HG03558 (cell line): ENCODE measurements around the gene TTC28.
"Not testable (repeated sequence)": the region's sequence is repeated elsewhere in the genome, so short reads cannot be mapped to it uniquely, and the experiment has no call there.

Experiments
- ATAC-seq: cut with Tn5 transposase; IDR thresholded peaks from one replicate; pipeline ENCODE4 v1.9.1; 2021; ENCODE audit warnings: moderate number of reproducible peaks; ENCODE audit not compliant: unreplicated experiment; ENCODE audit errors: extremely low read depth

Gene TTC28

GRCh38 chr22:28679611-28680287, at the start of gene TTC28:
TTC28 (minus strand) TSS chr22:28679840; CDS start chr22:28679723, 117 bp downstream.
- ATAC-seq, result not testable (repeated sequence)

- ATAC-seq, result no peak
Measured at GRCh38 chr22:28728621-28729313, 49.1 kb upstream of the TTC28 start.

GRCh38 chr22:28728002-28728401, 48.4 kb upstream of the TTC28 start:
- no peak for ATAC-seq

- no peak for ATAC-seq
Measured at GRCh38 chr22:28718044-28718443, 38.4 kb upstream of the TTC28 start.

- no peak for ATAC-seq
Measured at GRCh38 chr22:28716686-28717085, 37.0 kb upstream of the TTC28 start.

GRCh38 chr22:28715611-28716010, 36.0 kb upstream of the TTC28 start:
- no peak for ATAC-seq

- ATAC-seq, result no peak
Measured at GRCh38 chr22:28714043-28714628, 34.5 kb upstream of the TTC28 start.

- no peak for ATAC-seq
Measured at GRCh38 chr22:28711820-28712777, 32.5 kb upstream of the TTC28 start.

GRCh38 chr22:28711341-28711740, 31.7 kb upstream of the TTC28 start:
- ATAC-seq, result no peak

- no peak for ATAC-seq
Measured at GRCh38 chr22:28710576-28711191, 31.0 kb upstream of the TTC28 start.

GRCh38 chr22:28710107-28710506, 30.5 kb upstream of the TTC28 start:
- no peak for ATAC-seq

GRCh38 chr22:28706845-28707244, 27.2 kb upstream of the TTC28 start:
- no peak for ATAC-seq

- no peak for ATAC-seq
Measured at GRCh38 chr22:28703436-28703835, 23.8 kb upstream of the TTC28 start.

GRCh38 chr22:28702891-28703290, 23.3 kb upstream of the TTC28 start:
- ATAC-seq, result no peak

GRCh38 chr22:28693041-28693760, 13.6 kb upstream of the TTC28 start:
- not testable (repeated sequence) for ATAC-seq

- ATAC-seq, result not testable (repeated sequence)
Measured at GRCh38 chr22:28689796-28690195, 10.2 kb upstream of the TTC28 start.

GRCh38 chr22:28682966-28683365, 3.3 kb upstream of the TTC28 start:
- not testable (repeated sequence) for ATAC-seq

GRCh38 chr22:28680813-28681490, 1.3 kb upstream of the TTC28 start:
- not testable (repeated sequence) for ATAC-seq
